Lower lobe of right lung (tissue), 2 donors: ENCODE measurements around the gene SLC22A5. TPM values are rescaled to one million over a fixed set of nuclear protein-coding genes. Genes with fewer than 3 reads are reported as not detected.

Experiments used
- ATAC-seq, 2 donors: fragments of 200-7000 bp; cut with Tn5 transposase; one replicate each; pipeline ENCODE4 v1.9.1; 2020 to 2022; ENCODE audit warnings: mild to moderate bottlenecking in 2 of 2, moderate library complexity in 2 of 2
- DNase-seq: peaks from one replicate; pipeline ENCODE4 v3.0.0-alpha.2; 2020
- H3K27ac ChIP-seq: fragments of 200-600 bp; one replicate; pipeline ENCODE4 v1.8.0; 2022
- H3K27me3 ChIP-seq: fragments of 200-600 bp; one replicate; pipeline ENCODE4 v1.8.0; 2022; ENCODE audit warnings: low read depth
- H3K36me3 ChIP-seq: fragments of 200-600 bp; one replicate; pipeline ENCODE4 v1.8.0; 2022; ENCODE audit warnings: mild to moderate bottlenecking
- H3K4me1 ChIP-seq: fragments of 200-600 bp; one replicate; pipeline ENCODE4 v1.8.0; 2022
- H3K4me3 ChIP-seq: fragments of 200-600 bp; one replicate; pipeline ENCODE4 v1.8.0; 2022; ENCODE audit warnings: mild to moderate bottlenecking
- H3K9me3 ChIP-seq: fragments of 200-600 bp; one replicate; pipeline ENCODE4 v1.8.0; 2022
- CTCF ChIP-seq: fragments of 200-600 bp; IDR thresholded peaks from one replicate; pipeline ENCODE4 v1.8.0; 2022; ENCODE audit warnings: antibody characterized with exemption, mild to moderate bottlenecking
- intact Hi-C: fragments of 100-400 bp; cut with DNase I; formaldehyde crosslinking; loops from one replicate; pipeline ENCODE4 v1.11.0; 2022
- total RNA-seq: library from RNA; stranded (reverse); fragmentation: NEBNext Ultra II Directional; extraction: Animal tissue kit (Norgen Biotek cat#: 25700); gene quantifications from one replicate; pipeline ENCODE4 v1.2.1, GENCODE V29; 2021
- donor health status: DM: no; HTN: yes; CAD: no; lungs with severe emphysema.

SLC22A5 gene
- total RNA-seq, 1 donor from 2014 or later = 12.6 TPM

- ATAC-seq = no peak
- intact Hi-C loops = no loop called here
- no peak for DNase-seq
- Histone ChIP-seq H3K36me3 (peaks cover 17% of the 10 kb centered on the region), H3K9me3 (no peaks in the 10 kb centered on the region), H3K4me1 (peaks cover 100% of the 10 kb centered on the region), H3K27ac (peak overlapping the region; percentile 89), H3K4me3 (peak overlapping the region; percentile 37), H3K27me3 (no peaks in the 10 kb centered on the region)
- TF ChIP-seq CTCF = no peak
Measured at GRCh38 chr5:132424167-132424880, 54.8 kb downstream of the SLC22A5 start.

- Histone ChIP-seq H3K27ac (peak overlapping the region; percentile 89), H3K36me3 (peaks cover 13% of the 10 kb centered on the region), H3K9me3 (no peaks in the 10 kb centered on the region), H3K27me3 (no peaks in the 10 kb centered on the region), H3K4me1 (peaks cover 100% of the 10 kb centered on the region), H3K4me3 (peak overlapping the region; percentile 37)
- DNase-seq (no peak), ATAC-seq (peak; percentile 18 to 29)
- intact Hi-C loops = no loop called here
- no peak for TF ChIP-seq CTCF
Measured at GRCh38 chr5:132425009-132425937, 55.8 kb downstream of the SLC22A5 start.

GRCh38 chr5:132425975-132426524 is 56.5 kb downstream of the SLC22A5 start:
- peak overlapping the region; percentile 89 for H3K27ac ChIP-seq
- H3K36me3 ChIP-seq = peaks cover 9% of the 10 kb centered on the region
- H3K4me3 ChIP-seq = peak overlapping the region; percentile 37
- intact Hi-C loops = no loop called here
- DNase-seq (no peak), ATAC-seq (no peak)
- no peaks in the 10 kb centered on the region for H3K9me3 ChIP-seq
- H3K27me3 ChIP-seq = no peaks in the 10 kb centered on the region
- peaks cover 100% of the 10 kb centered on the region for H3K4me1 ChIP-seq
- no peak for TF ChIP-seq CTCF

- H3K4me1 ChIP-seq = peaks cover 100% of the 10 kb centered on the region
- peaks cover 9% of the 10 kb centered on the region for H3K36me3 ChIP-seq
- no peaks in the 10 kb centered on the region for H3K9me3 ChIP-seq
- peak; percentile 37 for TF ChIP-seq CTCF
- intact Hi-C loops = no loop called here
- peak; percentile 89 for DNase-seq
- no peaks in the 10 kb centered on the region for H3K27me3 ChIP-seq
- ATAC-seq = peak; percentile 78 to 83
- H3K4me3 ChIP-seq = peak overlapping the region; percentile 37
- peak overlapping the region; percentile 89 for H3K27ac ChIP-seq
Measured at GRCh38 chr5:132426525-132427138, 57.1 kb downstream of the SLC22A5 start.
